CD4-positive, alpha-beta T cell (primary cell): ENCODE results near the gene NRXN3. TPM values are rescaled to one million over a fixed set of nuclear protein-coding genes. Genes with fewer than 3 reads are reported as not detected.

ENCODE experiments used
- ATAC-seq: fragments of 200-7000 bp; cut with Tn5 transposase; one replicate; pipeline ENCODE4 v1.10.0; 2022; ENCODE audit warnings: mild to moderate bottlenecking; ENCODE audit not compliant: poor library complexity
- CTCF ChIA-PET: fragments of 350-600 bp; sonication (Branson Sonifier 250); formaldehyde crosslinking; loops from one replicate; lab custom pipeline; 2021; ENCODE audit warnings: antibody characterized with exemption, inconsistent platforms; lab: Charles Lee
- POLR2A ChIA-PET: fragments of 350-600 bp; sonication (Branson Sonifier 250); formaldehyde crosslinking; loops from one replicate; lab custom pipeline; 2021; ENCODE audit warnings: antibody characterized with exemption, inconsistent platforms; lab: Charles Lee
- DNase-seq, 14 experiments: peaks; one replicate each; pipeline ENCODE4 v3.0.0-alpha.2; 2013 to 2020; ENCODE audit warnings: mixed read lengths in 2 of 14
- H3K27ac ChIP-seq, 2 donors: one replicate each; pipeline versions ENCODE4 v1.5.1 to v1.7.0; 2013; ENCODE audit warnings: low read length in 2 of 2, low read depth in 1 of 2, mild to moderate bottlenecking in 1 of 2
- H3K27me3 ChIP-seq, 2 experiments: 1 replicate in 1 of 2; 2 replicates in 1 of 2; pipeline versions ENCODE4 v1.6.1 to v1.7.0; 2013; ENCODE audit warnings: low read length in 2 of 2, control low read depth in 1 of 2, mild to moderate bottlenecking in 1 of 2, moderate library complexity in 1 of 2; ENCODE audit not compliant: insufficient read depth in 2 of 2, control insufficient read depth in 1 of 2
- H3K36me3 ChIP-seq: one replicate; pipeline ENCODE4 v1.6.1; 2013; ENCODE audit warnings: low read length, control low read depth; ENCODE audit not compliant: insufficient read depth
- H3K4me1 ChIP-seq: one replicate; pipeline ENCODE4 v1.6.1; 2013; ENCODE audit warnings: low read length, control low read depth; ENCODE audit not compliant: insufficient read depth
- H3K4me3 ChIP-seq: one replicate; pipeline ENCODE4 v1.5.1; 2013; ENCODE audit warnings: mild to moderate bottlenecking, low read length, moderate library complexity
- H3K9me3 ChIP-seq, 2 experiments: 1 replicate in 1 of 2; 2 replicates in 1 of 2; pipeline versions ENCODE4 v1.6.1 to v1.7.0; 2013; ENCODE audit warnings: low read length in 2 of 2, mild to moderate bottlenecking in 2 of 2, control low read depth in 1 of 2, moderate library complexity in 1 of 2; ENCODE audit not compliant: control insufficient read depth in 1 of 2, insufficient read depth in 1 of 2
- H3K27ac Mint-ChIP-seq: one replicate; pipeline ENCODE4 v1.8.0; 2020; ENCODE audit warnings: mixed read lengths
- H3K27me3 Mint-ChIP-seq: one replicate; pipeline ENCODE4 v1.8.0; 2021; ENCODE audit warnings: mixed read lengths
- H3K36me3 Mint-ChIP-seq: one replicate; pipeline ENCODE4 v1.8.0; 2021; ENCODE audit warnings: low read depth, mixed read lengths
- H3K4me1 Mint-ChIP-seq: one replicate; pipeline ENCODE4 v1.8.0; 2021; ENCODE audit warnings: low read depth, mixed read lengths
- H3K4me3 Mint-ChIP-seq: one replicate; pipeline ENCODE4 v1.8.0; 2020; ENCODE audit warnings: mild to moderate bottlenecking, mixed read lengths
- H3K9me3 Mint-ChIP-seq: one replicate; pipeline ENCODE4 v1.8.0; 2020; ENCODE audit warnings: mixed read lengths
- intact Hi-C, 2 experiments: fragments of 100-400 bp; cut with DNase I in 1 of 2; cut with micrococcal nuclease in 1 of 2; formaldehyde crosslinking; loops; one replicate each; pipeline versions ENCODE4 v1.15.1 to v1.9.0; 2023 to 2025; cut with DNase I, micrococcal nuclease
- total RNA-seq, 174 experiments: library from RNA in 2 of 174; stranded (reverse) in 2 of 174; gene quantifications; one replicate each; pipeline ENCODE4 v1.2.3 and lab custom pipeline; 2021 to 2026
- TF ChIP-seq, protein P1 (sequence below): fragments of 200-600 bp; IDR thresholded peaks from one replicate; pipeline ENCODE4 v1.8.0; 2022; ENCODE audit warnings: antibody characterized with exemption, mild to moderate bottlenecking

Gene NRXN3
- total RNA-seq, 2 experiments from 2014 or later = not detected

DNA sequence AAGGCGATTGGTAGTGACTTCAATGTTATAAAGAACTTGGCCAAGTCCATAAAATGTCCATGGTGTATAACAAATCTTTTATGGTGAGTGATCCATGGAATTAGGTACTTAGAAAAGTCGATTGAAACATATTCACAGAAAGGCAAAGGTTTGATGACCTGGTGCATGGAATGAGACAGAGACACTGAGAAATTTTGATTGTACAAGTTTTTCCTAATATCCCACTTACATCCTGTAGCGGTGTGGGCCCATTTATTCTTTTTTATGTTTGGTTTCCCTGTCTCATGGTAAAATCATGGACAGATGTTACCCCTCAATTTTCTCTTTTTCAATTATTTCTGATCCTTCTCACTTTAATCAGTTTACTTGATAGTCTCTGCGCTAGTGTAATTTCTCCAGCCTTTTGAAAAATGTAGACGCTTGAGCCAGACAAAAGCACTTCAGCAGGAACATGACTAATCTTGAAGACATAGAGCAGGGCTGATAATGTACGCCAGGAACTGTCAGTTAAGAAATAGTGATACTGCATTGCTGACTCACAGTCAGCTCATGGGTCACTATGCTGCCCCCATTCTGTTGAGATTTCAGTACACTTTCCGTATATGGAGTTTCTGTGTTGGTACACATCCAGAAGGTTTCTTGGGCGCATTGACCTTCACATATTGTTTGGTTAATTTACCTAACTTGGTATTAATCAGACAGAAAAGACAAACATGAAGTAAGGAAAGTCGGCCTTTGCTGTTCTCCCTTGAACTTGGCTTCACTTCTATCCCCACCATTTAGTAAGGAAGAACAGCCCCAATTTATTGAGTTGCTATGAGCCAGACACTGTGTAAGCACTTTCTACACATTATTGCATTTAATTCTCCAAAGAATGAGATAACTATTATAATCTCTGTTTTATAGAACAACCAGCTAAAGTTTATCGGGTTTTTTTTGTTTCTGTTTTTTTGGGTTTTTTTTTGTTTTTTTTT is 1199.5 kb downstream of the NRXN3 start:
- no peak overlapping the region for H3K27ac Mint-ChIP-seq
- H3K27me3 Mint-ChIP-seq = no peaks in the 10 kb centered on the region
- Histone ChIP-seq H3K9me3 (peaks cover 0 to 3% of the 10 kb centered on the region in 2 experiments), H3K36me3 (no peaks in the 10 kb centered on the region), H3K4me1 (no peaks in the 10 kb centered on the region), H3K27me3 (no peaks in the 10 kb centered on the region), H3K4me3 (no peak overlapping the region), H3K27ac (no peak overlapping the region)
- peaks cover 5% of the 10 kb centered on the region for H3K9me3 Mint-ChIP-seq
- no peak for DNase-seq
- ATAC-seq = no peak
- TF ChIP-seq, protein P1, sequence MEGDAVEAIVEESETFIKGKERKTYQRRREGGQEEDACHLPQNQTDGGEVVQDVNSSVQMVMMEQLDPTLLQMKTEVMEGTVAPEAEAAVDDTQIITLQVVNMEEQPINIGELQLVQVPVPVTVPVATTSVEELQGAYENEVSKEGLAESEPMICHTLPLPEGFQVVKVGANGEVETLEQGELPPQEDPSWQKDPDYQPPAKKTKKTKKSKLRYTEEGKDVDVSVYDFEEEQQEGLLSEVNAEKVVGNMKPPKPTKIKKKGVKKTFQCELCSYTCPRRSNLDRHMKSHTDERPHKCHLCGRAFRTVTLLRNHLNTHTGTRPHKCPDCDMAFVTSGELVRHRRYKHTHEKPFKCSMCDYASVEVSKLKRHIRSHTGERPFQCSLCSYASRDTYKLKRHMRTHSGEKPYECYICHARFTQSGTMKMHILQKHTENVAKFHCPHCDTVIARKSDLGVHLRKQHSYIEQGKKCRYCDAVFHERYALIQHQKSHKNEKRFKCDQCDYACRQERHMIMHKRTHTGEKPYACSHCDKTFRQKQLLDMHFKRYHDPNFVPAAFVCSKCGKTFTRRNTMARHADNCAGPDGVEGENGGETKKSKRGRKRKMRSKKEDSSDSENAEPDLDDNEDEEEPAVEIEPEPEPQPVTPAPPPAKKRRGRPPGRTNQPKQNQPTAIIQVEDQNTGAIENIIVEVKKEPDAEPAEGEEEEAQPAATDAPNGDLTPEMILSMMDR = no peak
- intact Hi-C loops = no loop called here
- no peak overlapping the region for H3K4me3 Mint-ChIP-seq
- H3K4me1 Mint-ChIP-seq = no peaks in the 10 kb centered on the region
- POLR2A ChIA-PET = no interaction called here
- H3K36me3 Mint-ChIP-seq = no peaks in the 10 kb centered on the region
- CTCF ChIA-PET = no interaction called here

GRCh38 chr14:79370969-79371368 is 1200.8 kb downstream of the NRXN3 start:
- ChIA-PET POLR2A (no interaction called here), CTCF (no interaction called here)

DNA sequence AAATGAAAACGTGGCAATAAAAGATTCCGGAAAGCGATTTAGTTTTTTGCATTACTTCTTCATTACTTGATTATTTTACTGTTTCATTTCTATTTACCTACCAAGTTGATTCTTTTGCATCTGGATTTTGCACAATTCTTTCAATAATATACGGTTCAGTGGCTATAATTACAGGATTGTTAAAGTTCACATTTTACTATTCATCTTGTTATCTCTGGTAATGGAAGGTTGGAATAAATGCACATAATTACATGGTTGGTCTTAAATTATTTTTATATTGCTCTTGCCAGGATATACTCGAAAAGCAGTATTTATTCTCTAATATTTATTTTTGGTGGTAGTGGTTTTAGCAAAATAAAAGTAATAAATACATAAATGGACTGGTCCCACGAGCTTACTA is 1203.3 kb downstream of the NRXN3 start:
- no peaks in the 10 kb centered on the region for H3K4me1 Mint-ChIP-seq
- H3K9me3 ChIP-seq = peaks cover 0 to 3% of the 10 kb centered on the region in 2 experiments
- ChIA-PET CTCF (no interaction called here), POLR2A (no interaction called here)
- no peak overlapping the region for H3K4me3 Mint-ChIP-seq
- H3K27ac Mint-ChIP-seq = no peak overlapping the region
- intact Hi-C loops = no loop called here
- no peaks in the 10 kb centered on the region for H3K27me3 Mint-ChIP-seq
- no peaks in the 10 kb centered on the region for H3K27me3 ChIP-seq
- H3K4me3 ChIP-seq = no peak overlapping the region
- ATAC-seq = no peak
- H3K9me3 Mint-ChIP-seq = peaks cover 5% of the 10 kb centered on the region
- DNase-seq = no peak
- TF ChIP-seq, protein P1 = no peak
- no peaks in the 10 kb centered on the region for H3K4me1 ChIP-seq
- no peak overlapping the region for H3K27ac ChIP-seq
- no peaks in the 10 kb centered on the region for H3K36me3 Mint-ChIP-seq
- H3K36me3 ChIP-seq = no peaks in the 10 kb centered on the region

More at GRCh38 chr14:79370969-79371368, 1200.8 kb downstream of the NRXN3 start:
- intact Hi-C loops = no loop called here
- TF ChIP-seq, protein P1 = no peak
- Histone ChIP-seq H3K4me1 (no peaks in the 10 kb centered on the region), H3K9me3 (peaks cover 0 to 3% of the 10 kb centered on the region in 2 experiments), H3K4me3 (no peak overlapping the region), H3K27ac (no peak overlapping the region), H3K36me3 (no peaks in the 10 kb centered on the region), H3K27me3 (no peaks in the 10 kb centered on the region)
- no peaks in the 10 kb centered on the region for H3K36me3 Mint-ChIP-seq
- no peak overlapping the region for H3K27ac Mint-ChIP-seq
- peaks cover 5% of the 10 kb centered on the region for H3K9me3 Mint-ChIP-seq
- H3K4me3 Mint-ChIP-seq = no peak overlapping the region
- H3K4me1 Mint-ChIP-seq = no peaks in the 10 kb centered on the region
- no peak for ATAC-seq
- DNase-seq = no peak
- H3K27me3 Mint-ChIP-seq = no peaks in the 10 kb centered on the region
